WTC11 (cell line): ENCODE data around the gene GPNMB.

Experiments
- ATF1 ChIP-seq: sonication (generic); formaldehyde crosslinking; IDR thresholded peaks from 2 replicates; pipeline ENCODE4 v1.8.1; 2023; ENCODE audit warnings: mild to moderate bottlenecking, moderate library complexity, missing genetic modification reagents
- CBFB ChIP-seq: sonication (generic); formaldehyde crosslinking; IDR thresholded peaks from 2 replicates; pipeline ENCODE4 v1.8.1; 2022; ENCODE audit warnings: mild to moderate bottlenecking, low read depth, missing genetic modification reagents
- CREM ChIP-seq: sonication (generic); formaldehyde crosslinking; IDR thresholded peaks from 2 replicates; pipeline ENCODE4 v1.8.1; 2022; ENCODE audit warnings: mild to moderate bottlenecking, missing genetic modification reagents, moderate library complexity
- JUN ChIP-seq: sonication (generic); formaldehyde crosslinking; IDR thresholded peaks from 2 replicates; pipeline ENCODE4 v1.8.0; 2023; ENCODE audit warnings: mild to moderate bottlenecking, missing genetic modification reagents
- MYBL2 ChIP-seq: sonication (generic); formaldehyde crosslinking; IDR thresholded peaks from 2 replicates; pipeline ENCODE4 v1.8.1; 2023; ENCODE audit warnings: mild to moderate bottlenecking, moderate library complexity, missing genetic modification reagents
- NR3C1 ChIP-seq: sonication (generic); formaldehyde crosslinking; conservative IDR thresholded peaks from 2 replicates; pipeline ENCODE4 v1.8.1; 2023; ENCODE audit warnings: low read depth, mild to moderate bottlenecking, missing genetic modification reagents
- ZNF396 ChIP-seq: fragments of 250-450 bp; sonication (Bioruptor Pico); IDR thresholded peaks from 2 replicates; pipeline ENCODE4 v1.8.0; 2021; ENCODE audit warnings: mild to moderate bottlenecking, moderate library complexity, borderline replicate concordance
- TF ChIP-seq, protein P1 (sequence below): fragments of 200-600 bp; IDR thresholded peaks from 2 replicates; pipeline ENCODE4 v1.8.0; 2022; ENCODE audit warnings: antibody characterized with exemption
- TF ChIP-seq, protein P2 (sequence below): sonication (generic); formaldehyde crosslinking; IDR thresholded peaks from 2 replicates; pipeline ENCODE4 v1.8.0; 2022; ENCODE audit warnings: mild to moderate bottlenecking, missing genetic modification reagents
- TF ChIP-seq, protein P3 (sequence below): fragments of 250-450 bp; sonication (Bioruptor Pico); conservative IDR thresholded peaks from 2 replicates; pipeline ENCODE4 v1.9.0; 2021; ENCODE audit warnings: mild to moderate bottlenecking
- TF ChIP-seq, protein P4 (sequence below): sonication (generic); formaldehyde crosslinking; conservative IDR thresholded peaks from 2 replicates; pipeline ENCODE4 v1.8.1; 2022; ENCODE audit warnings: mild to moderate bottlenecking, missing genetic modification reagents
- TF ChIP-seq, protein P5 (sequence below): sonication (generic); formaldehyde crosslinking; IDR thresholded peaks from 2 replicates; pipeline ENCODE4 v1.8.1; 2022; ENCODE audit warnings: mild to moderate bottlenecking, moderate library complexity, missing genetic modification reagents
- TF ChIP-seq, protein P6 (sequence below): sonication (generic); formaldehyde crosslinking; IDR thresholded peaks from 2 replicates; pipeline ENCODE4 v1.8.0; 2022; ENCODE audit warnings: mild to moderate bottlenecking, missing genetic modification reagents
- TF ChIP-seq, protein P7 (sequence below): fragments of 250-450 bp; sonication (Bioruptor Pico); IDR thresholded peaks from 2 replicates; pipeline ENCODE4 v1.9.0; 2021; ENCODE audit warnings: moderate library complexity, mild to moderate bottlenecking, inconsistent platforms, borderline replicate concordance

DNA sequence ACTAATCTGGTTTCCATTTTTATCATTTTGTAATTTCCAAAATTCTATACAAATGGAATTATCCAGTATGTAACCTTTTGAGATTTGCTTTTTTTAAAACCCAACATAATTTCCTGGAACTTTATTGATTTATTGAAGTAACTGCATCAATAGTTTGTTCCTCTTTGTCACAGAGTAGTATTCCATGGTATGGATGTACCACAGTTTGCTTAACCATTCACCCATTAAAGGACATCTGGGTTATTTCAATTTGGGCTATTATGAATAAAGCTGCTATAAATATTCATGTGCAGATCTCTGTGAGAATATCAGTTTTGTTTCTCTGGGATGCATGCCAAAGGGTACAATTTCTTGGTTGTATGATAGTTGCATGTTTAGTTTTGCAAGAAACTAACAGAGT lies 2.9 kb downstream of the GPNMB start:
- TF ChIP-seq, protein P1, sequence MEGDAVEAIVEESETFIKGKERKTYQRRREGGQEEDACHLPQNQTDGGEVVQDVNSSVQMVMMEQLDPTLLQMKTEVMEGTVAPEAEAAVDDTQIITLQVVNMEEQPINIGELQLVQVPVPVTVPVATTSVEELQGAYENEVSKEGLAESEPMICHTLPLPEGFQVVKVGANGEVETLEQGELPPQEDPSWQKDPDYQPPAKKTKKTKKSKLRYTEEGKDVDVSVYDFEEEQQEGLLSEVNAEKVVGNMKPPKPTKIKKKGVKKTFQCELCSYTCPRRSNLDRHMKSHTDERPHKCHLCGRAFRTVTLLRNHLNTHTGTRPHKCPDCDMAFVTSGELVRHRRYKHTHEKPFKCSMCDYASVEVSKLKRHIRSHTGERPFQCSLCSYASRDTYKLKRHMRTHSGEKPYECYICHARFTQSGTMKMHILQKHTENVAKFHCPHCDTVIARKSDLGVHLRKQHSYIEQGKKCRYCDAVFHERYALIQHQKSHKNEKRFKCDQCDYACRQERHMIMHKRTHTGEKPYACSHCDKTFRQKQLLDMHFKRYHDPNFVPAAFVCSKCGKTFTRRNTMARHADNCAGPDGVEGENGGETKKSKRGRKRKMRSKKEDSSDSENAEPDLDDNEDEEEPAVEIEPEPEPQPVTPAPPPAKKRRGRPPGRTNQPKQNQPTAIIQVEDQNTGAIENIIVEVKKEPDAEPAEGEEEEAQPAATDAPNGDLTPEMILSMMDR: no peak
- TF ChIP-seq JUN (CRISPR knock-in tag): no peak
- TF ChIP-seq, protein P2, sequence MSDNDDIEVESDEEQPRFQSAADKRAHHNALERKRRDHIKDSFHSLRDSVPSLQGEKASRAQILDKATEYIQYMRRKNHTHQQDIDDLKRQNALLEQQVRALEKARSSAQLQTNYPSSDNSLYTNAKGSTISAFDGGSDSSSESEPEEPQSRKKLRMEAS (CRISPR knock-in tag): no peak
- TF ChIP-seq, protein P3, sequence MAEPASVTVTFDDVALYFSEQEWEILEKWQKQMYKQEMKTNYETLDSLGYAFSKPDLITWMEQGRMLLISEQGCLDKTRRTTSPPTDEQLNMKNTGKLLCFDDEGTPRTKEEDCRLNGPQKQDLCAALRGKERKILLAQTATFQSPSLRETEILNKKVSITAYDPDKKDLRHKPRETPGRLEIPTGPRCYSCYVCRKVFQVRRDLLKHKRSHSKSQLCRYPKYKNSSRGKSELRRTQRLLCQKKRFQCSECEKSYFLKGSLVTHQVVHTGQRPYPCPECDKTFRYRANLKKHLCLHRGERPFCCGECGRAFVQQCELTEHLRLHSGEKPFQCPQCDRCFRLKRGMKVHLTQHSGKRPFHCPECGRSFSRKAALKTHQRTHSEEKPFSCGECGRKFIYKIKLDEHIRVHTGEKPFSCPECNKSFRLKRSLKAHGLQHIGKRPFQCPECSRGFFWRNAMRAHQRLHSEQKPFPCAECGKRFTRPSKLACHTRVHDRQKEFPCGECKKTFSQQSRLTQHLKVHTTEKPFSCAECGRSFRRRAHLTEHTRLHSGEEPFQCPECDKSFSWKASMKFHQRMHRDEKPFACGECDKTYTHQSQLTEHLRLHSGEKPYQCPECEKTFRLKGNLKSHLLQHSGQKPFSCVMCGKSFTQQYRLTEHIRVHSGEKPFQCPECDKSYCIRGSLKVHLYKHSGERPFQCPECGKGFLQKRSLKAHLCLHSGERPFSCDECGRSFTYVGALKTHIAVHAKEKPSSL (CRISPR knock-in tag): no peak
- TF ChIP-seq, protein P4, sequence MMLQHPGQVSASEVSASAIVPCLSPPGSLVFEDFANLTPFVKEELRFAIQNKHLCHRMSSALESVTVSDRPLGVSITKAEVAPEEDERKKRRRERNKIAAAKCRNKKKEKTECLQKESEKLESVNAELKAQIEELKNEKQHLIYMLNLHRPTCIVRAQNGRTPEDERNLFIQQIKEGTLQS (CRISPR knock-in tag): no peak
- no peak for TF ChIP-seq MYBL2
- no peak for TF ChIP-seq ATF1 (CRISPR knock-in tag)
- no peak for TF ChIP-seq NR3C1
- TF ChIP-seq CBFB (CRISPR knock-in tag): no peak
- TF ChIP-seq, protein P5, sequence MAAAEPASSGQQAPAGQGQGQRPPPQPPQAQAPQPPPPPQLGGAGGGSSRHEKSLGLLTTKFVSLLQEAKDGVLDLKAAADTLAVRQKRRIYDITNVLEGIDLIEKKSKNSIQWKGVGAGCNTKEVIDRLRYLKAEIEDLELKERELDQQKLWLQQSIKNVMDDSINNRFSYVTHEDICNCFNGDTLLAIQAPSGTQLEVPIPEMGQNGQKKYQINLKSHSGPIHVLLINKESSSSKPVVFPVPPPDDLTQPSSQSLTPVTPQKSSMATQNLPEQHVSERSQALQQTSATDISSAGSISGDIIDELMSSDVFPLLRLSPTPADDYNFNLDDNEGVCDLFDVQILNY (CRISPR knock-in tag): no peak
- TF ChIP-seq, protein P6, sequence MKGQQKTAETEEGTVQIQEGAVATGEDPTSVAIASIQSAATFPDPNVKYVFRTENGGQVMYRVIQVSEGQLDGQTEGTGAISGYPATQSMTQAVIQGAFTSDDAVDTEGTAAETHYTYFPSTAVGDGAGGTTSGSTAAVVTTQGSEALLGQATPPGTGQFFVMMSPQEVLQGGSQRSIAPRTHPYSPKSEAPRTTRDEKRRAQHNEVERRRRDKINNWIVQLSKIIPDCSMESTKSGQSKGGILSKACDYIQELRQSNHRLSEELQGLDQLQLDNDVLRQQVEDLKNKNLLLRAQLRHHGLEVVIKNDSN (CRISPR knock-in tag): no peak
- TF ChIP-seq, protein P7, sequence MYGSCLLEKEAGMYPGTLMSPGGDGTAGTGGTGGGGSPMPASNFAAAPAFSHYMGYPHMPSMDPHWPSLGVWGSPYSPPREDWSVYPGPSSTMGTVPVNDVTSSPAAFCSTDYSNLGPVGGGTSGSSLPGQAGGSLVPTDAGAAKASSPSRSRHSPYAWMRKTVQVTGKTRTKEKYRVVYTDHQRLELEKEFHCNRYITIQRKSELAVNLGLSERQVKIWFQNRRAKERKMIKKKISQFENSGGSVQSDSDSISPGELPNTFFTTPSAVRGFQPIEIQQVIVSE (CRISPR knock-in tag): no peak
- TF ChIP-seq CREM: no peak
- TF ChIP-seq ZNF396 (CRISPR knock-in tag): no peak
